Camera-type eye (tissue), 1 donor: ENCODE results near the gene H2BK1. TPM values are rescaled to one million over a fixed set of nuclear protein-coding genes. Genes with fewer than 3 reads are reported as not detected.

Experiments
- total RNA-seq: library from RNA; depleted of rRNA; stranded (reverse); fragments of >200 nt; gene quantifications from one replicate; pipeline ENCODE4 v1.2.3, GENCODE V29; 2014

H2BK1 gene
- not detected for total RNA-seq

DNA sequence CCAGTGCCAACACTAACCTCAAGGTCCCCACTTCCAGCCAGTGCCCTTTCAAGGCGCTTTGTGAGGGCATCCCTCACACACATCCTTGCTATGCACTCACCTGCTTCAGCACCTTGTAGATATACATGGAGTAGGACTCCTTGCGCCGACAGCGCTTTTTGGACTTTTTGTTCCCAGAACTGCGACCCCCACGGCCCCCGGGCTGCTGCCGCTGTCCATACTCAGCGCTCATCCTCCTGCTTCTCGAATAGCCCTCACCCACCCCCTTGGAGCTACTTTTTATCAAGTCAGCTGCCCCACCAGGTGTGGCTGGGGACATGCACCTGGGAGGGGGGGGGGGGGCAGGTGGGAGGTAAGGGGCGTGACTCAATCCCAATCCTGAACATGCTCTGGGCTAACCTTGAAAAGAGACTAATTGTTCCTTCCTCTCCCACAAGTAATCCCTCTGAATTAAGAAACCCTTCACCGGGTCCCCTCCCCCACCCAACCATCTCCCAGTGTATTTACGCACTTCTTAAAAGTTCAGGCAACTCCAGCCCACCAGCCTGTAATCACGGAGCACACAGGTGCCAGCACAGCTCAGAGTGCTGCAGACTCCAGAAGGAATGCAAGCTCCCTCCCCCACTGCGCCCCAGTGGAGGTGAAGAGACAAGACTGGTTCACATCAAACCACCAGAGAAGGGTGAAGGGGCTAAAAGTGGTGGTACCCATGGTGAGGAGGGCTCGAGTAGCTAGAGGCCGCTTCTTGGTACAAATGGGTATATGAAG, at the start of gene H2BK1:
TSS of gene H2BK1 (minus strand) at position 402 of the 768 bp plus-strand sequence. CDS start at position 232, 170 bp downstream.

DNA sequence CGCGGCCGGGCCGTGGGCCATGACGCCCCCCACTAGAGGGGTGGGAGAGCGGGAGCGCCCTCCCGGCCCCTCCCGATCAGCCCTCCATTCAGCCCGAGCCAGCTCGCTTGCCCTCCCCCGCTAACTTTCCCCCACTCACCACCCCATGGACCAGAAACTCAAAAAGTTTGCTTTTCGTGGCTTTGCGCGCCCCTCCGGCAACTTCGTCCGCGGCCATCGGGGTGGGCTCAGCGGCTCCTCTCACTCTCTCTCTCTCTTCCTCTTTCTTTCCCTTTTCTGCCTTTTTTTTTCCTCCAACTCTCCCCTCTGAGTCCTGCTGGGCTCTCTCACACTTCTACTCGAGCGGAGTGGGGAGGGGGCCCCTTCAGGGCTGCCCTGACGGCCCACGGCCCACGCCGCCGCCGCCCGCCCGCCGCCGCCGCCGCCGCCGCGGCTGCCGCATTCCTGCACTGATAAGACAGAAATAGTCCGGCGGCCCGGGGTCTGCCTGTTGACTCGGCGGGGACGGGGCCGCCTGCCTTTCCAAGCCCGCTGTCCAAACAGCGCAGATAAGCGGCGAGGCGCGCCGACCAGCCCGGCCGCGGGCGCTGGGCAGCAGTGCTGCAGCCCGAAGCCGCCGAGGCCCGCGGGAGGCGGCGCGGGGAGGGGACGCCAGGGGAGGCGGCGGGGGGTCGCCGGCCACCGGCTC, 38.2 kb upstream of the H2BK1 start, which contains the start of gene SMARCD3:
TSS of gene SMARCD3 (minus strand) at position 349 of the 688 bp plus-strand sequence. CDS start at position 217, 132 bp downstream.

DNA sequence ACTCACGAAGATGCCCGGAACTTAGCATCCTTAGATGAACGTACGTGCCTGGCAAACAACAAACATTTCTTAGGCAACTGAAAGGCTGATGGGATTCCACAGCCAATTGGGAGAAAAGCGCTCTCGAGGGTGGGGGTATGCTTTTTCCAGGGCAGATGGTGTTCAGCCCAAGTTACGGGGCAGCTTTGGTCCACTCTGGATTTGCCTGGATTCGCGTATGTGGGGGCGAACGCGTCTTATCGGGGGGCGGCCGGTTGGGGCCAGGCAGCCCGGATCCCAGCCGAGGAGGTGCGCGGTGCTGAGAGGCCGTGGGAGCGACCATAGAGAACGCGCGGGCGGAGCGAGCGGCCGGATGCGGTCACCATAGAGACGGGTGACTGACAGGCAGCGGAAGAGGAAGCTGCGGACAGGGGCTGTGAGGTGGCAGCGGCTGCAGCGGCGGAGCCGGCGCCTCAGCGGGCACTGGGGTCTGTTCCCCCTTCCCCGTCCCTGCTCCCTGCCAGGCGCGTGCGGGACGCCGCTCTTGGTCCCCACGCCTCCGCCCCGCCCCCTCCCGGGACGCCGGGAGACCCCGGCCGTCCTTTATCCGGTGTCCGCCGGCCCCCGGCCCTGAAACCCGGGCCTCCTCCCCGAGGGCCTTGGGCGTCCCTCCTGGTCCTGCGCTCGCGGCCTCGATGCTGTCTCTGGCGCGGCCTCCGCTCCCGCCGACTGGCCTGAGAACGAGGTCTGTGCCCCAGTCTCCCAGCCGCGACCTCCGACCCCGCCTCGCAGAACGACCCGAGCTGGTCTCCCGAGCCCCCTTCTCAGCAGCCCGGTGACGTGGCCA, 22.0 kb upstream of the H2BK1 start, which contains the start of gene CHPF2:
TSS of gene CHPF2 (plus strand) at position 393 of the 826 bp plus-strand sequence. CDS start 1,529 bp downstream, outside the sequence.

DNA sequence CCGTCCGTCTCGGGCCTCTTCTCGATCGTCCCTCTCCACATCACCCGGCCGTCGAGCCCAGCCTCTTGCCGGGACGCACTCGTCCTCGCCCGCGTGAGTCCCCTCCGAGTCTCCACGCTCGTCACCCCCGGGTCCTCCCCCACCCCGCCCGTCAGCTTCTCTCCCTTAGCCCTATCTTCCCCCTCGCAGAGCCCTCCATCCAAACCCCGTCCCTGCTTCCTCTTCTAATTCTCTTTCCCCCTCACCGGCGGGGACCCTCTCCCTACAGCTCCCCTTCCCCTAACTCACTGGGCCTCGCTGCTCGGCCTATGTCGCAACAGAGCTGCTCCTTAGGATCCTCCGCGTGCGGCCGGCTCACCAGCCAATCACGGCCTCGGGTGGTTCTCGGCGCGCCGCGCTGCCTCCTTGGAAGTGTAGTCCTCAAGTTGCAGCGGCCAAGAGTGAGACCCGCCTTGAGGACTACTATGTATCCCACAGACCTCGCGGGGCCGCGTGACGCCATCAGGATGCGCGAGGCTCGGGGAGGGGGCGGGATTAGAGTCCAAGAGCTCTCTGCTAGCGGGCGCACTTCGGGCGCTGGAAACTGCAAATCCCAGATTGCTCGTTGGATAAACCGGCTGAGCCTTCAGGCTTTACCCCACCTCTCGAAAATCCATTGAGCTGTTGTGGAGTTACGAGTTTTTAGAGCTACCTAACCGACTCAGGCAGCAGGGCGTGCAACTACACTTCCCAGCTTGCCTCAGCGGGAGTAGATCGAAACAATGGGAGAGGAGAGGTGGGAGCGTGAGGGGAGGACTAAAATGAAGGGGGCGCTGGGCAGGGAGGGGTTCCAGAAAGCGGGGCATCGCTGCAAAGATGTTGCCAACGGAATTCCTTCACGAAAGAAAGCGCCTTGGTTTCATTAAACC, 16.8 kb upstream of the H2BK1 start, which contains the start of gene ABCF2:
TSS of gene ABCF2 (minus strand) at position 331 of the 908 bp plus-strand sequence. CDS start 747 bp downstream, outside the sequence.

DNA sequence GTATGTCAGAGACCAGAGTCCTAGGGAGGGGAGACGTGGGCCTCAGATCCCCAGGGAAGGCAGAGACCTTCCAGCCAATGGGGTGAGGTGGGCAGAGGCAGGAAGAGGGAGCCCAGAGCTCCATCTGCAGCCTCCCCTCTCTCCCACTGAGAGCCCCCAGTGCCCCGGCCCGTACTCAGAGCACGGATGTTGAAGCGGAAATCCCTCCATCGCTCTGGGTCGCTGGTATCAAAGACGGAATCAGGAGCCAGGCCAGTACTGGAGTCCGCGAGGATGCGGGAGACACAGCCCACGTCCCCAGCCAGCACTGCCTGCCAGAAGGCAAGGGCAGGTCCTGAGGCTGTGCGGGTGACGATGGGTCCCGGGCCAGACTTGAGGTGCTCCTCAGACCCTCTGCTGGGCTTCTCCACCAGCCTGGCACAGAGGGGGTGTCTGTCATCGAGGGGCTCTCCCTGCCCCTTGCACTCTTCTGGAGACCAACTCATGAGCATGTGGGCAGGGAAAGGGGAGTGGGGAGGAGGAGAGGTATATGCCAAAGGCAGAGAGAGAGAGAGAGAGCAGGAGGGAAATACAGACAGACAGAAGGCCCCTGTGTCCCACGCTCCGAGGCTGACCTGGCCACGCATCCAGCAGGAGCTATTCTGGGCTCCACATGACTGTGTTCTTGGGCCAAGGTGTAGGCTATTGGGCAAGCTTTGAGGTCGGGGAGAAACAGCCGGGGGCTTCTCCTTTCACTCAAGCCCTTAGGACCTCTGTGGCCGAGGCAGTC, 23.5 kb downstream of the H2BK1 start, which contains the start of gene ASB10:
TSS of gene ASB10 (minus strand) at position 611 of the 769 bp plus-strand sequence. CDS start at position 491, 120 bp downstream.

DNA sequence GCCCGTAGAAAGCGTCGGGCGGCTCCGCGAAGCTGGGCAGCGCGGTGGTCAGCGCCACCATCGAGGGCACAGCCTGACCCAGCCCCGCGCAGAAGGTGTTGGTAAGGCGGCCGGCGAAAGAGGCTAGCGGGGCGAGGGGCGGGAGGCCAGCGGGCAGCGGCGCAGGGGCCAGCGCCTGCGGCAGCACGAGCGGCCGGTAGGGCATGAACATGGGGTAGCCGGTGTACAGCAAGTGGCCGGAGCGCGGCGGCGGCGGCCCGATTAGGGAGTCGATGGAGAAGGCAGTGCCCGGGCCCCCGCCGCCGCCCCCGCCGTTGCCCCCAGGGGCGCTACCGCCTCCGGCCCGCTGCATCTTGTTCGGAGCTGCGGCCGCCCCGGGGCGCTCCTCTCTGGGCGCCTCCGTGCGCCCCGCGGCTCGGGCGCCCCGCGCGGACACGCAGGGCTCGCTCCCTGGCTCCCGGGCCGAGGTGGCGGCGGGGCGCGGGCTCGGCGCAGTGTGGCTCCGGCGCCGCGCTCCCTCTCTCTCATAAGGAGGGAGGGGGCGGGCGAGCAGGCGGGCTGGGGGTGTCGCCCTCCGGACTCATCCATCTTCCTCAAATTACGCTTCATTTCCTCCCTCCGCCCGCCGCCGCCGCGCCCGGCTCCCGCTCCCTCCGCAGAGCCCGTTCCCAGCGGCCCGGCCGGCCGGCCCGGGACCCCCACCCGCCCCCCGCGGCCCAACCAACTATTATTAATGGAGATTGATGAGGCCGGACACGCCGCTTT, 42.9 kb downstream of the H2BK1 start, which contains the start of gene GBX1:
TSS of gene GBX1 (minus strand) at position 498 of the 765 bp plus-strand sequence. CDS start at position 352, 146 bp downstream.

Other genes starting within 250 kb of the H2BK1 start
- 22.7 TPM for gene KCNH2, start 232.2 kb downstream of the H2BK1 start, total RNA-seq
- 7.9 TPM for gene NOS3, start 219.5 kb downstream of the H2BK1 start, total RNA-seq
- 1.9 TPM for gene ATG9B, start 186.0 kb downstream of the H2BK1 start, total RNA-seq
- gene ABCB8, start 182.0 kb downstream of the H2BK1 start, total RNA-seq, result 23.3 TPM
- gene ASIC3, start 162.0 kb downstream of the H2BK1 start, total RNA-seq, result 4.4 TPM
- gene CDK5, start 152.6 kb downstream of the H2BK1 start, total RNA-seq, result 18.6 TPM
- gene SLC4A2, start 150.9 kb downstream of the H2BK1 start, total RNA-seq, result 69.0 TPM
- gene FASTK, start 129.7 kb downstream of the H2BK1 start, total RNA-seq, result 65.1 TPM
- gene TMUB1, start 127.0 kb downstream of the H2BK1 start, total RNA-seq, result 21.1 TPM
- gene AGAP3, start 124.0 kb downstream of the H2BK1 start, total RNA-seq, result 68.7 TPM
- gene GBX1, start 42.8 kb downstream of the H2BK1 start, total RNA-seq, result not detected
- 0.44 TPM for gene ASB10, start 23.2 kb downstream of the H2BK1 start, total RNA-seq
- 32.5 TPM for gene ABCF2, start 16.7 kb upstream of the H2BK1 start, total RNA-seq
- 31.4 TPM for gene CHPF2, start 22.0 kb upstream of the H2BK1 start, total RNA-seq
- 64.0 TPM for gene SMARCD3, start 38.2 kb upstream of the H2BK1 start, total RNA-seq
- 57.6 TPM for gene NUB1, start 131.3 kb upstream of the H2BK1 start, total RNA-seq
- 19.7 TPM for gene WDR86, start 199.6 kb upstream of the H2BK1 start, total RNA-seq
- gene CRYGN, start 229.7 kb upstream of the H2BK1 start, total RNA-seq, result not detected